ENCODE measurements around the gene NAV2.
"Not testable (repeated sequence)": the region's sequence is repeated elsewhere in the genome, so short reads cannot be mapped to it uniquely, and the experiment has no call there.

Gene NAV2

DNA sequence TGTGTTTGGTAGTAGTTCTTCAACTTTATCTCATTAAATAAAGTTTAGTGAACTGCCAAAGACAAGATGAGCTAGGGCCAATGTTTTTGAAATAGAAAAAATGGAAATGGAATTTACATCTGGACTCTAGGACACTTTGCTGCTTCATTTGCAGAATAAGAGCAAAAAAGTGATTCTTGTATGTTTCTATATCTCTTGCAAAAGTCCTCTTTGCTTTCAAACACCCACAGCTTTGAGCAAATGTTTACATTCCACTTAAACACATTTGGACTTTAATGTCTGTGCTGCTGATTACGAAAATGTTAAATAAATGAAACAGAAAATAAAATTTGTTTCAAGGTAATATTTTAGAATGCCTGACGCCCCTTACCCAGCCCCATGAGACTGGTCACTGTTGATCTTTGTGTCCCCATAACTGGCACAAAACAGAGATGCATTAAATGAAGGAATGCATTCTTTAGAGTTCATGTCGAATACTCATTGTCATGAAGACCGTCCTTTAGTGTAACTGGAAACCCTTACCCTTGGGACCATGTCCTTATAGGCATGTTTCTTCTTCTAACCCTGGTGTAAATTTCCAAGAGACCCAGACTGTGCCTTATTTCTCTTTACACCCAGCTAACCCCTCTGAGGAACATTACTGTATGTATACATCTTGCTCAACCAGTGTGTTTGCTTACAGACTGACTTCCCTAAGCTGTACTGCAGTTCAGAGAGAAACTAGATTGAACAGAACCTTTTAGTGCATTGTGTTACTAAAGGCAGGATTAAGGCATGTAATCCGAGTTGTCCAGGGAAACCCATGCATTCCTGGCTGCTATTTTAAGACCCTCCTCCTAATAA is 199.7 kb downstream of the NAV2 start:
- no peak for DNase-seq

- DNase-seq, result no peak
Observed at GRCh38 chr11:19912958-19913892, 200.6 kb downstream of the NAV2 start.

- DNase-seq, result no peak
Observed at GRCh38 chr11:19913893-19914249, 201.2 kb downstream of the NAV2 start.

- no peak for DNase-seq
Observed at GRCh38 chr11:19915808-19916207, 203.2 kb downstream of the NAV2 start.

- no peak for DNase-seq
Observed at GRCh38 chr11:19917069-19917468, 204.4 kb downstream of the NAV2 start.

DNA sequence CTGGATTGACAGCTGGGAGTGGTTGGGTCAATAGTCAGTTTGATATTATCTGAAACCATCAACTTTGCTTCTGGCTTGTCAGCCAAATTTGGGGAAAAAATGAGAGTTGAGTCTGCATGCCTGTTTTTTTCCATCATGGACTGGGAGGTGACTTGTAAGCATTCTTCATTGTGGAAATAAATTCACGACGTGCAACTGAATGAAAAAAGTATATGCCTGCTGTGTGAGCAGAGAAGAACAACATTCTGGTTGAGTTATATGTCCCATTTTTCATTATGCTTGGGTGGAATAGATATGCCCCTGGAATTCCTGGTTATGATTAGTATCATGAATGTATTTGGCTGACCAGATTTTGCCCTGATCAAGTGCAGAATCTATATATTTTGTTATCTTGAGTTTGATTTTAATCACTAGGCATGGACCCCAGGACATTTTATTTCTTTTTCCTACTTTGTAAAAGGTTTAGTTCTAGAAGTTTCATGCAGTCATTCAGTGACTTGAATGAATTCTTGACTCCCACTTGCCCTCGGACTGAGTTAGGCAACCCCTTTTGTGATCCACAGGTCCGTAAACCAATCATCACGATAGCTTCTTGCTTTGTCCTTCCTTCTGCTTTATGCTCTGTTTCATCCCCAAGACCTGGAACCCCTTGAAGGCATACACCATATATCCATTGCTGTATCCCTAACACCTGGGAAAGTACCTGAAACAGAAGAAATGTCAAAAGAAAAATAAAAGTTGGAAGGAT is 205.8 kb downstream of the NAV2 start:
- DNase-seq, result no peak

GRCh38 chr11:19919050-19919561 is 206.5 kb downstream of the NAV2 start:
- DNase-seq, result no peak

DNA sequence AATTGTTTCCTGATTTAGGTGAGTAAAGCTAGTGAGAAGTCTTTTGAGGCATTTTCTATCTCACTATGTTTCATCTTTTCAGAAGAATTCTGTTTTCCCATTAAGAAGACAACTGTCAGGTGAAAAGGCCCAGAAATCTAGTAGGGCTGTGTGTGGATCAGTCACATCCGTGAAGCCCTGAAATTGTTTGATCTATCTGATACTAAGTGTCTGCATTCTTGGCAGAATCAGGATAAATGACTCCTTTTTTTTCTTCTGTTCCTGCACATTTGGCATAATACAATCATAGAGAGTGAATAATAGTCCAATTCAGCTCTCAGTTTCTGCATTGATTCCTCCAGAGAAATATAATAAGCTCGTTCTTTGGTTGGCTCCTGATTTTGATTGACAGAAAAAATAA is 208.3 kb downstream of the NAV2 start:
- DNase-seq, result no peak

DNA sequence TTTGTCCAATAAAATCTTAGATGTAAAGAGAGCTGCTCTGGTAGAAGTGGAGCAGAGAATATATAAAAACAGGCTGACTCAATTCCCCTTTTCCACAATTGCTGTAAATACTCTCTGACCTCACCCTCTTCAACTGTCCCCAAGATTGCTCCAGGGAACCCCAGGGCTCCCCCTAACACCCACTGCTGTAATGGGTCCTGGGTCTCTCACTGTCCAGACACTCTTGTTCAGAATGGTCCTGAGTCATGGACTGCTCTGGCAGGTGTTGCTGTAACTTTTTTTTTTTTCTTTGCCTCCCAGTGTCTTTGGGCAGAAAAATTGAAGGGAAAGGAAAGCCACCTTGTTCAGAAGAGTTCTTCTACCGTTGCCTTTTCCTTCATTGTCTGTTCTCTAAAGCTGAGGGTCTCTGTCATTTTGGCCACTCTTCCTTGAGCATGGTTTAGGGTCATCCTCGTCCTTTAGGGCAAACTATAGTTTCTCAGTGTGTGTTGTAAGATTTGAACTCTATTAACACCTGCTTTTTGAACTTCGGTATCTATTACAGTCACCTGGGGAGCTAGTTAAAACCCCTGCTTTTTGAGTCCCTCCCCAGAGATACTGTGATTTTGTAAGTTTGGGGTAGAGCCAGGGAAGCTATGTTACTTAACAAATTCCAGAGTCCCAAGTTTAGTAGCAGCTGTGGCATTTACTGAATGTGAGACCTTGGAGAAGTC is 209.5 kb downstream of the NAV2 start:
- no peak for DNase-seq

DNA sequence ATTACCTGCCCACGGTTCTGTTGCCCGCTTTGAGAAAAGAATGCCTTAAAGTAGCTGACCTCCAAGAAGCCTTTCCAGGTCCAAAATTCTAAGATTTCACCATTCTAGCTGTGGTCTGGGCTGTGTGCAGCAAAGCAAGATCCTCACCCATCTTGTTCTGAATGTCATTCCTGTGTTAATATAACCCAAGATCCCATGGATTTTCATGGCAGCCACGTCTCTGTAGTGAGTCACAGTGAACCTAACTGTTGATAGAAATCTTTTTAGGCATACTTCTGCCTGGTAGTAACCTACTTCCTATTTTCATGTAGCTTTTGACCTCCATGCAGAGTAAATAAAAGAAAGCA is 210.0 kb downstream of the NAV2 start:
- DNase-seq, result no peak

GRCh38 chr11:19923626-19924025 is 211.0 kb downstream of the NAV2 start:
- no peak for DNase-seq

DNA sequence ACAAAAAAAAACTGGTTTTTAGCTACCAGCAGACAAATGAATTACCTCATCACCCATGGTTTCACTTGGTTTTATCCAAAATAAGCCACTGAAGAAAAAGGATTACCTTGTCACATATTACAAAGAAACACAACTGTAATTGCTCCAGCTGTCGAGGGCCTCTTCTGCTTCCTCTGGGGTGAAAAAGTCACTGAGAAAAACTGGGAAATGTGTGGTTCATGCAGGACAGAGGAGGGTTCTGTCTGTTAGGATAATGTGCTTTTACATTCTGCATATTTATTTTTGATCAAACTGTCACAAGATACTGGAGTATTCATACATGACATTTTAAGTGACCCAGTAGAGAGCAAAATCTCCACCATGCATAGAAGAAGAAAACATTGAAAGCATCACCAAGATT is 211.7 kb downstream of the NAV2 start:
- DNase-seq, result no peak

- no peak for DNase-seq
Observed at GRCh38 chr11:19924716-19925115, 212.1 kb downstream of the NAV2 start.

GRCh38 chr11:19927403-19927802 is 214.8 kb downstream of the NAV2 start:
- not testable (repeated sequence) for DNase-seq

DNA sequence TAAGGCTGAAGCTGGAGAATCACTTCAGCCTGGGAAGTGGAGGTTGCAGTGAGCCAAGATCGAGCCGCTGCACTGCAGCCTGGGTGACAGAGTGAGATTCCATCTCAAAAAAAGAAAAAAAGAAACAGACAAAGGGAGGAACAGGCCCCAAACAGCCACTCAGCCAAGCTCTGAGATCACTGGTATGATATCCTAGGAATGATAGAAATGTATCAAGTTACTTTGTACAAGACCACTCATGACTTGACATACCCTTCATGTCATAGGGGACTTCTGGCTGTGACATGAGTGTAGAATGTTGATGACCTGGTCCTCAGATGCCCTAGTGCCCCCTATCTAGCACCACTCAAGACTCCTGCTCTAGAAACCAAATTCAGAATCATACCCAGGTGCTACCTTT is 216.5 kb downstream of the NAV2 start:
- DNase-seq, result no peak

GRCh38 chr11:19929655-19930054 is 217.0 kb downstream of the NAV2 start:
- DNase-seq, result no peak

- DNase-seq, result no peak
Observed at GRCh38 chr11:19931141-19931770, 218.6 kb downstream of the NAV2 start.

- no peak for DNase-seq
Observed at GRCh38 chr11:19931771-19932369, 219.2 kb downstream of the NAV2 start.

DNA sequence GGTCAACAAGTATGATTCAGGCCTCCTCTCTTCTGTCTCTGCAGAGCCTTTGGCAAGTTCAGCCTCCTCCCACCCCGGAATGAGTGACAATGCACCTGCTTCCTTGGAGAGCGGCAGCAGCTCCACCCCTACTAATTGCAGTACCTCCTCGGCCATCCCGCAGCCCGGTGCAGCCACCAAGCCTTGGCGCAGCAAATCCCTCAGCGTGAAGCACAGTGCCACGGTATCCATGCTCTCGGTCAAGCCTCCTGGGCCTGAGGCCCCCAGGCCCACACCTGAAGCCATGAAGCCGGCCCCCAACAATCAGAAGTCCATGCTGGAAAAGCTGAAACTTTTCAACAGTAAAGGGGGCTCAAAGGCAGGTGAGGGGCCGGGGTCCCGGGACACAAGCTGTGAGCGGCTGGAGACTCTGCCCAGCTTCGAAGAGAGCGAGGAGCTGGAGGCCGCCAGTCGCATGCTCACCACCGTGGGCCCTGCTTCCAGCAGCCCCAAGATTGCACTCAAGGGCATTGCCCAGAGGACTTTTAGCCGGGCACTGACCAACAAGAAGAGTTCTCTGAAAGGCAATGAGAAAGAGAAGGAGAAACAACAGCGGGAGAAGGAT is 220.6 kb downstream of the NAV2 start:
- DNase-seq, result no peak

DNA sequence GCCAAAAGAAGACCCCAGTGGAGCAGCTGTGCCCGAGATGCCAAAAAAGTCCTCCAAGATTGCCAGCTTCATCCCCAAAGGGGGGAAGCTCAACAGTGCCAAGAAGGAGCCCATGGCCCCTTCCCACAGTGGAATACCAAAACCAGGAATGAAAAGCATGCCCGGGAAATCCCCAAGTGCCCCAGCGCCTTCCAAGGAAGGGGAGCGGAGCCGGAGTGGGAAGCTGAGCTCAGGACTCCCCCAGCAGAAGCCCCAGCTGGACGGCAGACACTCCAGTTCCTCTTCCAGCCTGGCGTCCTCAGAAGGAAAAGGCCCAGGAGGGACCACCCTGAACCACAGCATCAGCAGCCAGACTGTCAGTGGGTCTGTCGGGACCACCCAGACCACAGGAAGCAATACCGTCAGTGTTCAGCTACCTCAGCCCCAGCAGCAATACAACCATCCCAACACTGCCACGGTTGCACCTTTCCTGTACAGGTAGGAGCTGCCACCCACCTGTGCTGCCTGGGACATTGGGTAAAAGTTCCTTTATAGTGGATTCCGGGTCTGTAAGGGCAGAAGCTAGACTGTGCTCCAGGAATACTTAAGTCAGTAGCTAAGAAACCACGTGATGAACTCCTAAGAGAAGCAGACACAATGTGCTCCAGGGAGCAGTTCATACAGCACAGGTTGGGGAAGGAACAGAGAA is 221.3 kb downstream of the NAV2 start:
- no peak for DNase-seq
